ENCODE measurements around the gene SECISBP2L. TPM values are rescaled to one million over a fixed set of nuclear protein-coding genes. Genes with fewer than 3 reads are reported as not detected.

Gene SECISBP2L
- total and polyA plus RNA-seq, 2 donors (not counting 1 experiment from before 2014, with no cell fraction given), result 13.0 to 121 TPM

GRCh38 chr15:48978638-48979037 is 67.6 kb downstream of the SECISBP2L start:
- no peak overlapping the region for H3K4me2 ChIP-seq (replicated peaks; ENCODE audit: low read depth, low read length, poor library complexity, severe bottlenecking)
- no peak overlapping the region for H3K4me3 Mint-ChIP-seq
- peaks cover 5% of the 10 kb centered on the region for H3K4me1 Mint-ChIP-seq
- no peaks in the 10 kb centered on the region for H4K20me1 ChIP-seq (ENCODE audit: control insufficient read depth, insufficient read depth, low read length, poor library complexity, severe bottlenecking)
- intact Hi-C loops (cut with micrococcal nuclease), result no loop called here
- peaks cover 0 to 25% (median 10%) of the 10 kb centered on the region in 4 experiments for H3K27me3 ChIP-seq (replicated peaks in 1 of 4; ENCODE audit: control extremely low read depth in 1 of 4, control insufficient read depth in 3 of 4, insufficient read depth in 4 of 4, low read length in 3 of 4)
- no peak for ATAC-seq (ENCODE audit: low read depth)
- H3K4me1 ChIP-seq (ENCODE audit: control insufficient read depth in 2 of 2, insufficient read depth in 2 of 2, low read length in 2 of 2), result peaks cover 5 to 8% of the 10 kb centered on the region in 2 donors
- no peak overlapping the region for H3K4me3 ChIP-seq (ENCODE audit: control extremely low read depth in 1 of 5, extremely low read depth in 1 of 5, insufficient read depth in 1 of 5, low read depth in 2 of 5, low read length in 4 of 5)
- peaks cover 44% of the 10 kb centered on the region for H3K27me3 Mint-ChIP-seq
- no peak overlapping the region for H2AFZ ChIP-seq (ENCODE audit: insufficient read depth, low read depth, low read length, poor library complexity, severe bottlenecking)
- no peaks in the 10 kb centered on the region for H3K36me3 ChIP-seq (replicated peaks in 1 of 2; ENCODE audit: control extremely low read depth in 1 of 2, control insufficient read depth in 1 of 2, extremely low read depth in 1 of 2, insufficient read depth in 2 of 2, low read length in 1 of 2)
- H3K9me3 ChIP-seq (ENCODE audit: control extremely low read depth in 1 of 3, control insufficient read depth in 2 of 3, insufficient read depth in 1 of 3, low read length in 2 of 3), result peaks cover 0 to 5% (median 0%) of the 10 kb centered on the region in 3 donors
- ChIA-PET POLR2A (no interaction called here), CTCF (interaction anchor here (0.9 to 1.5 kb wide), 2 partner anchors 11 to 15 kb away, joined by 3 to 5 read pairs; partner anchors contain the start of gene SHC4)
- DNase-seq, result no peak
- H3K9me3 Mint-ChIP-seq (ENCODE audit: insufficient read depth), result no peaks in the 10 kb centered on the region
- H3K27ac Mint-ChIP-seq, result no peak overlapping the region
- no peaks in the 10 kb centered on the region for H3K79me2 ChIP-seq (ENCODE audit: control insufficient read depth, insufficient read depth, low read length)
- TF ChIP-seq CTCF (IDR thresholded peaks at IDR 0.05) (no peak), EZH2 (IDR thresholded peaks at IDR 0.05; ENCODE audit: borderline replicate concordance, insufficient read depth, low read depth, low read length, poor library complexity, severe bottlenecking) (no peak)
- no peak overlapping the region for H3K27ac ChIP-seq (ENCODE audit: low read length in 2 of 2)
- no peak overlapping the region for H3K9ac ChIP-seq (ENCODE audit: low read length)
- WGBS (ENCODE audit: insufficient coverage), result 33% methylated on average over 1 of the region's 2 CpGs

GRCh38 chr15:48976444-48977088 is 69.7 kb downstream of the SECISBP2L start:
- peaks cover 48% of the 10 kb centered on the region for H3K27me3 Mint-ChIP-seq
- Histone ChIP-seq H3K79me2 (ENCODE audit: control insufficient read depth, insufficient read depth, low read length) (no peaks in the 10 kb centered on the region), H3K27ac (ENCODE audit: low read length in 2 of 2) (no peak overlapping the region), H3K27me3 (replicated peaks in 1 of 4; ENCODE audit: control extremely low read depth in 1 of 4, control insufficient read depth in 3 of 4, insufficient read depth in 4 of 4, low read length in 3 of 4) (peaks cover 0 to 23% (median 10%) of the 10 kb centered on the region in 4 experiments), H3K4me2 (replicated peaks; ENCODE audit: low read depth, low read length, poor library complexity, severe bottlenecking) (peak overlapping the region; percentile 72), H3K4me1 (ENCODE audit: control insufficient read depth in 2 of 2, insufficient read depth in 2 of 2, low read length in 2 of 2) (peaks cover 5 to 8% of the 10 kb centered on the region in 2 donors), H3K36me3 (replicated peaks in 1 of 2; ENCODE audit: control extremely low read depth in 1 of 2, control insufficient read depth in 1 of 2, extremely low read depth in 1 of 2, insufficient read depth in 2 of 2, low read length in 1 of 2) (no peaks in the 10 kb centered on the region), H2AFZ (ENCODE audit: insufficient read depth, low read depth, low read length, poor library complexity, severe bottlenecking) (peak overlapping the region; percentile 74), H3K9me3 (ENCODE audit: control extremely low read depth in 1 of 3, control insufficient read depth in 2 of 3, insufficient read depth in 1 of 3, low read length in 2 of 3) (peaks cover 0 to 5% (median 0%) of the 10 kb centered on the region in 3 donors), H4K20me1 (ENCODE audit: control insufficient read depth, insufficient read depth, low read length, poor library complexity, severe bottlenecking) (no peaks in the 10 kb centered on the region), H3K4me3 (ENCODE audit: control extremely low read depth in 1 of 5, extremely low read depth in 1 of 5, insufficient read depth in 1 of 5, low read depth in 2 of 5, low read length in 4 of 5) (peak overlapping the region in 1 of 5 experiments; percentile 53), H3K9ac (ENCODE audit: low read length) (no peak overlapping the region)
- intact Hi-C loops (cut with micrococcal nuclease), result no loop called here
- ChIA-PET CTCF (interaction anchor here (1.4 to 3.2 kb wide), 5 partner anchors 9 to 115 kb away, joined by 6 to 38 read pairs (median 15); partner anchors contain the start of gene SHC4), POLR2A (no interaction called here)
- TF ChIP-seq CTCF (IDR thresholded peaks at IDR 0.05) (no peak), EZH2 (IDR thresholded peaks at IDR 0.05; ENCODE audit: borderline replicate concordance, insufficient read depth, low read depth, low read length, poor library complexity, severe bottlenecking) (no peak)
- peak overlapping the region; percentile 48 for H3K4me3 Mint-ChIP-seq
- no peaks in the 10 kb centered on the region for H3K9me3 Mint-ChIP-seq (ENCODE audit: insufficient read depth)
- H3K4me1 Mint-ChIP-seq, result peaks cover 5% of the 10 kb centered on the region
- 96% methylated on average over 16 of the region's 17 CpGs for WGBS (ENCODE audit: insufficient coverage)
- ATAC-seq (ENCODE audit: low read depth) (no peak), DNase-seq (no peak)
- no peak overlapping the region for H3K27ac Mint-ChIP-seq
